ENCODE results near the gene KRT3.

KRT3 gene

DNA sequence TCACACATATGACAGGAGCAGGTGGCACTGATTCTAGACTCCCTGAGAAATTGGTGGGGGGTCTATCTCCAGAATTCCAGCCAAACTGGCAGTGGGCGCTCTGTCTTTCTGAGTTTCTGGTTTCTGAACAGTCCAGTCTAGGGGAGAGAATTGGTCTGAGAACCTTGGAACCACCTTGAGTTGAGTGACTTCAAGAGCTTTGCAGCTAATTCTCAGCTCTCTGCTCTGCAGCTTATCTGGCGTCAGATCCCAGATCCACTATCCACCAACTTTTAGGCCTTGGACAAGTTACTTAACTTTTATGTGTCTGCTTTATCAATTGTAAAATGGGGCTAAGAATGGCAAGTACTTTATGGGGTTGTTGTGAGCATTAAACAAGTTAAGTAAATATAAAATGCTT lies 17.1 kb downstream of the KRT3 start:
- H3K27me3 ChIP-seq (ENCODE audit: low read length): no peaks in the 10 kb centered on the region
- no peak overlapping the region for H3K27ac ChIP-seq (ENCODE audit: low read depth, low read length)
- no peaks in the 10 kb centered on the region for H4K20me1 ChIP-seq (ENCODE audit: low read depth, low read length)
- no peak for TF ChIP-seq EZH2phosphoT487 (conservative IDR thresholded peaks at IDR 0.05; ENCODE audit: low read length)
- TF ChIP-seq, protein P1, sequence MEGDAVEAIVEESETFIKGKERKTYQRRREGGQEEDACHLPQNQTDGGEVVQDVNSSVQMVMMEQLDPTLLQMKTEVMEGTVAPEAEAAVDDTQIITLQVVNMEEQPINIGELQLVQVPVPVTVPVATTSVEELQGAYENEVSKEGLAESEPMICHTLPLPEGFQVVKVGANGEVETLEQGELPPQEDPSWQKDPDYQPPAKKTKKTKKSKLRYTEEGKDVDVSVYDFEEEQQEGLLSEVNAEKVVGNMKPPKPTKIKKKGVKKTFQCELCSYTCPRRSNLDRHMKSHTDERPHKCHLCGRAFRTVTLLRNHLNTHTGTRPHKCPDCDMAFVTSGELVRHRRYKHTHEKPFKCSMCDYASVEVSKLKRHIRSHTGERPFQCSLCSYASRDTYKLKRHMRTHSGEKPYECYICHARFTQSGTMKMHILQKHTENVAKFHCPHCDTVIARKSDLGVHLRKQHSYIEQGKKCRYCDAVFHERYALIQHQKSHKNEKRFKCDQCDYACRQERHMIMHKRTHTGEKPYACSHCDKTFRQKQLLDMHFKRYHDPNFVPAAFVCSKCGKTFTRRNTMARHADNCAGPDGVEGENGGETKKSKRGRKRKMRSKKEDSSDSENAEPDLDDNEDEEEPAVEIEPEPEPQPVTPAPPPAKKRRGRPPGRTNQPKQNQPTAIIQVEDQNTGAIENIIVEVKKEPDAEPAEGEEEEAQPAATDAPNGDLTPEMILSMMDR (IDR thresholded peaks at IDR 0.05; ENCODE audit: insufficient read depth, low read length, poor library complexity, severe bottlenecking): no peak
- H3K9me2 ChIP-seq (replicated peaks; ENCODE audit: insufficient read depth, low read length): no peaks in the 10 kb centered on the region
- no peak overlapping the region for H2AFZ ChIP-seq (ENCODE audit: low read depth, low read length, severe bottlenecking)
- H3K36me3 ChIP-seq (ENCODE audit: low read length): no peaks in the 10 kb centered on the region
- no peaks in the 10 kb centered on the region for H3F3A ChIP-seq (ENCODE audit: insufficient read depth)
- no peaks in the 10 kb centered on the region for H3K9me3 ChIP-seq (ENCODE audit: insufficient read depth, low read length)
- no peak overlapping the region for H3K9ac ChIP-seq (ENCODE audit: low read length)
- no peak overlapping the region for H3K4me3 ChIP-seq (ENCODE audit: insufficient read depth, low read length, poor library complexity, severe bottlenecking)
- H3K79me2 ChIP-seq (ENCODE audit: insufficient read depth, low read length): no peaks in the 10 kb centered on the region
- H3K4me2 ChIP-seq (ENCODE audit: low read depth, low read length, poor library complexity, severe bottlenecking): no peak overlapping the region

DNA sequence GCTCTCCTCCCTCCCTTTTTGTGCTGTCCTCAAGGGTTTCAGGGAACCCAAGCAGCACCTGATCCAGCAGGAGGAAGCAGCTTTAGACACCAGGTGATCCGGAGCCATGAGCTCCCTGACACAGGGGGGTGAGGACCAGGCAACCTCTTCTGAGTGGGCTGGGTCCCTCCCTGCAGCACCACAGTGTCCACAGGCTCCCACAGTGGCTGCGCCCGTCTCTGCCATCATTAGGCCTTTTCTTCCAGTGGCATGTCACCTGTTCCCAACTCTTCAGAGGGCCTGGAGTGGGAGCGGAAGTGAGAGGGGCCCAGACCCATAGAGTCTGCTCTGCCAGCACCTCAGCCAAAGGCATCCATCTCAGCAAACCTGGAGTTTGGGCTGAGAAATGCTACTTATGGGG lies 18.4 kb downstream of the KRT3 start:
- Histone ChIP-seq H3K27me3 (ENCODE audit: low read length) (no peaks in the 10 kb centered on the region), H3K27ac (ENCODE audit: low read depth, low read length) (no peak overlapping the region), H2AFZ (ENCODE audit: low read depth, low read length, severe bottlenecking) (no peak overlapping the region), H4K20me1 (ENCODE audit: low read depth, low read length) (no peaks in the 10 kb centered on the region), H3K36me3 (ENCODE audit: low read length) (no peaks in the 10 kb centered on the region), H3K79me2 (ENCODE audit: insufficient read depth, low read length) (no peaks in the 10 kb centered on the region), H3K4me3 (ENCODE audit: insufficient read depth, low read length, poor library complexity, severe bottlenecking) (no peak overlapping the region), H3F3A (ENCODE audit: insufficient read depth) (no peaks in the 10 kb centered on the region), H3K9ac (ENCODE audit: low read length) (no peak overlapping the region), H3K4me2 (ENCODE audit: low read depth, low read length, poor library complexity, severe bottlenecking) (no peak overlapping the region), H3K9me2 (replicated peaks; ENCODE audit: insufficient read depth, low read length) (no peaks in the 10 kb centered on the region), H3K9me3 (ENCODE audit: insufficient read depth, low read length) (no peaks in the 10 kb centered on the region)
- no peak for TF ChIP-seq EZH2phosphoT487 (conservative IDR thresholded peaks at IDR 0.05; ENCODE audit: low read length)
- TF ChIP-seq, protein P1 (IDR thresholded peaks at IDR 0.05; ENCODE audit: insufficient read depth, low read length, poor library complexity, severe bottlenecking): no peak

DNA sequence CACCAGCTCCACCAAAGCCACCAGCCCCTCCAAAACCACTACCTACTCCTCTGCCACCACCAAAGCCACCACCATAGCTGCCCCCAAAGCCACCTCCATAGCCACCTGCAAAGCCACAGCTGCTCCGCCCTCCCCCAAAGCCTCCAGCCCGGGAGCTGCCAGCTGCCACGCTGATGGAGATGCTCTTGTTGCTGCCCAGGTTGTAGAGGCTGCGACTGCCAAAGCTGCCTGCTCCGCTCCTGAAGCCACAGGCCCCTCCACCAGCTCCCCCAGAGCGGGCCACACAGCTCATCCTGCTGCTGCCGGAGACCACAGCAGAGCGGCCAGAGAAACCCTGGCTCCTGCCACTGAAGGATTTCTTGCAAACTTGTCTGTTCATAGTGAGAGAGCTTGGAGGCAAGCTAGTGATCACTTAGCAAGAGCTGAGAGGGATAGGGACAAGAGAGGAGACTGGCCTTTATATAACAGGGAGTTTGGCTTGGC lies 19.0 kb downstream of the KRT3 start, which contains the start of gene KRT76:
KRT76 (minus strand) TSS at position 433 of the 483 bp plus-strand sequence; CDS start at position 379, 54 bp downstream.
- no peaks in the 10 kb centered on the region for H4K20me1 ChIP-seq (ENCODE audit: low read depth, low read length)
- H3F3A ChIP-seq (ENCODE audit: insufficient read depth): no peaks in the 10 kb centered on the region
- H3K4me3 ChIP-seq (ENCODE audit: insufficient read depth, low read length, poor library complexity, severe bottlenecking): no peak within 1 kb of the TSS
- no peaks in the 10 kb centered on the region for H3K36me3 ChIP-seq (ENCODE audit: low read length)
- H3K9me3 ChIP-seq (ENCODE audit: insufficient read depth, low read length): no peaks in the 10 kb centered on the region
- no peaks in the 10 kb centered on the region for H3K27me3 ChIP-seq (ENCODE audit: low read length)
- no peaks in the 10 kb centered on the region for H3K79me2 ChIP-seq (ENCODE audit: insufficient read depth, low read length)
- H3K4me2 ChIP-seq (ENCODE audit: low read depth, low read length, poor library complexity, severe bottlenecking): no peak within 1 kb of the TSS
- TF ChIP-seq, protein P1 (IDR thresholded peaks at IDR 0.05; ENCODE audit: insufficient read depth, low read length, poor library complexity, severe bottlenecking): no peak
- TF ChIP-seq EZH2phosphoT487 (conservative IDR thresholded peaks at IDR 0.05; ENCODE audit: low read length): no peak
- no peaks in the 10 kb centered on the region for H3K9me2 ChIP-seq (replicated peaks; ENCODE audit: insufficient read depth, low read length)
- no peak within 1 kb of the TSS for H3K9ac ChIP-seq (ENCODE audit: low read length)
- H2AFZ ChIP-seq (ENCODE audit: low read depth, low read length, severe bottlenecking): no peak within 1 kb of the TSS
- H3K27ac ChIP-seq (ENCODE audit: low read depth, low read length): no peak within 1 kb of the TSS

All from SU-DHL-6 (cell line).